NCI-H1092 (cell line): ENCODE results near the gene CWC27.
"Not testable (repeated sequence)": the region's sequence is repeated elsewhere in the genome, so short reads cannot be mapped to it uniquely, and the experiment has no call there.

Source experiments
- DNase-seq: peaks from one replicate; lab custom pipeline; 2025; lab: John Stamatoyannopoulos, UW

The CWC27 gene

GRCh38 chr5:64789457-64789856 lies 20.7 kb downstream of the CWC27 start:
- no peak for DNase-seq

DNA sequence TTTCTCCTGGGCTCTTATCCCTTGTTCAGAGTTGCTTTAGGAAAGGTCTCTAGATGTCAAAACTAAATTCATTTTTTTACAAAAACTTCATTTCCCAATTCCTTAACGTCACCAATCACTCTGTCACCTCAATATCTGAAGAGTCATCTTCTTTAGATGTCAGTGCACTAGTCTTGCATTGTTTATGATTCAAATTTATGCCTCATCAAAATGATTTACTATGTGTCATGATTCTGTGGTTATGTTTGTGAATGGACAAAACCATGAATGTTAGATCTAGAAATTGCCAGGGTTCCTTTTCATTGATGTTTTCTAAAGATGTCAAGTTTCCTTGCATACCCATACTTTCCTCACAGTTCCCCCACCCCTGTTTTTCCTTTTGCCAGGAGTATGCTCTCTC lies 21.5 kb downstream of the CWC27 start:
- no peak for DNase-seq

DNA sequence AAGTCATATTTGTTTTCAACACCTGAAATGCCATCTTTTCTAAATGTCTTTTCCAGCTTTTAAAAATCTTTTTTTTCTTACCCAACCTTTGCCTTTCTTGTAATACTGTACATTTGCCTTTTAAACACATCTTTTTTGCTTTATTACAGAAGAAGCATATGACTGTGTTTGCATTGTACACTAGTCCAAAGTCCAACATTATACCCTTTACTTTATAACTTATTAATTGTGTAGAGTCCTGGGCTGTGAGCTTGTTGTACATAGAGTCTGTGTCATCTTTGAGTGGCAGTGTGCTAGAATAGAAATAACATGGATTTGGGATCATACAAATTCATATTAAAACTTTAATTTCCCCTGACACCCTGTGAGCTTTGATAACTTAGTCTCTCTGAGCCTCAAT lies 23.7 kb downstream of the CWC27 start:
- DNase-seq: no peak

GRCh38 chr5:64794053-64794770 lies 25.5 kb downstream of the CWC27 start:
- no peak for DNase-seq

- DNase-seq: no peak
Observed at GRCh38 chr5:64796301-64796700, 27.6 kb downstream of the CWC27 start.

GRCh38 chr5:64800926-64801325 lies 32.2 kb downstream of the CWC27 start:
- DNase-seq: no peak

- no peak for DNase-seq
Observed at GRCh38 chr5:64806537-64806936, 37.8 kb downstream of the CWC27 start.

- no peak for DNase-seq
Observed at GRCh38 chr5:64807520-64807919, 38.8 kb downstream of the CWC27 start.

- no peak for DNase-seq
Observed at GRCh38 chr5:64811050-64811640, 42.4 kb downstream of the CWC27 start.

DNA sequence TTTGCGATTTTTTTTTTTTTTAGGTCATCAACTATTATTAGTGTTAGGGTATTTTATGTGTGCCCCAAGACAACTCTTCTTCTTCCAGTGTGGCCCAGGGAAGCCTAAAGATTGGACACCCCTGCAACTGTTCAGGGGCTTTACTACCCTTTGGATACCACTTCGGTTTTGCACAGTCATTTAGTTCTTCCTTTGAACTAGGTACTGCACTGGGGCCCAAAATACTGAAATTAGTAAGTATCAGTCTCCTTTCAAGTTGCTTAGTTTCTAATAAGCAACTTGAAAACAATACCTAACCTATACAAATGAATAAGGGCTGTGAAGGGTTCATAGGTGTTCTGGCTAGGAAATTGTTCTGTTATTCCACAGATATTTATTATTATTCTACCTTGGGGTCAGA lies 45.3 kb downstream of the CWC27 start:
- DNase-seq: no peak

DNA sequence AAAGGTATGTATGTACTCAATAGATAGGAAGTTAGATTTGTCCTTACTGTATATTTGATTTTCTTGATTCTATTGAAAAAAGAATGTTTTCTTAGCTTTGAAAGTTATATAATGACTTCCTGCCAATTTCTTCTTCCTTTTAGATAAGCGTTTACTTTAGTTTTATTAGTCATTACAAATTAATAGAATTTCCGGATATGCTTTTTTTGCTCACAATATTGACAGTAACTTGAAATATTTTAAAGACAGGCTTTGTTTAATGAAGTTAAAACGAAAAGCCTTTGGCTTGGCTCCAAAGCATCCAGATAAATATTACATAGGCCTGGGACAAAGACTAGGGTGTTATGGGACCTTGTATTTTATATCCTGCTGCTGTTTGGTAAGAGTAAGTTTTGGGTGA lies 49.5 kb downstream of the CWC27 start:
- DNase-seq: no peak

GRCh38 chr5:64819345-64819744 lies 50.6 kb downstream of the CWC27 start:
- DNase-seq: not testable (repeated sequence)

DNA sequence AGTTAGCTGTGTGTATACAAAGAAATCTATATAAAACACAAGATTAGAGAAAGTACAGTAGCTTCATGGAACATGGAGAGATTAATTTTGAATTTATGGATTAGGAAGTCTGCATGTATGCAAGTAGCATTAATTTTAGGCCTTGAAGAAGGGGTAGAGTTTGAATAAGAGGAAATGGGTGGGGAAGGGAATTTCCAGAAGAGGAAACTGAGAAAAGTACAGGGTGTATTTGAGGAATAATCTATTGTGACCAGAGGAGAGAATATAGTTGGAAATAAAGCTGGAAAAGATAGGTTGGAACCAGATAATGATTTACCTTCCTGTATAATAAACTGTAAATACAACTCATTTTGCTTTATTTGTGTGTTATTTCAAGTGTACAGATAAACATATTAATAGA lies 53.6 kb downstream of the CWC27 start:
- no peak for DNase-seq

- no peak for DNase-seq
Observed at GRCh38 chr5:64826541-64826940, 57.8 kb downstream of the CWC27 start.

- DNase-seq: no peak
Observed at GRCh38 chr5:64827703-64828102, 59.0 kb downstream of the CWC27 start.

DNA sequence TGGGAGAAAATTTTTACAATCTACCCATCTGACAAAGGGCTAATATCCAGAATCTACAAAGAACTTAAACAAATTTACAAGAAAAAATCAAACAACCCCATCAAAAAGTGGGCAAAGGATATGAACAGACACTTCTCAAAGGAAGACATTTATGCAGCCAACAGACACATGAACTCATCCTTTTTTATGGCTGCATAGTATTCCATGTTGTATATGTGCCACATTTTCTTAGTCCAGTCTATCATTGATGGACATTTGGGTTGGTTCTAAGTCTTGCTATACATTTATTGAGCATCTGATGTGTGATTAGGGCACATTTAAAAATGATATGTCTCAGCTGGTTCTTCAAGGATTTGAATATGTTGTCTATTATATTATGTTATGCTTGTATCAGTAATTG lies 61.9 kb downstream of the CWC27 start:
- DNase-seq: not testable (repeated sequence)

- DNase-seq: no peak
Observed at GRCh38 chr5:64831996-64832395, 63.3 kb downstream of the CWC27 start.

DNA sequence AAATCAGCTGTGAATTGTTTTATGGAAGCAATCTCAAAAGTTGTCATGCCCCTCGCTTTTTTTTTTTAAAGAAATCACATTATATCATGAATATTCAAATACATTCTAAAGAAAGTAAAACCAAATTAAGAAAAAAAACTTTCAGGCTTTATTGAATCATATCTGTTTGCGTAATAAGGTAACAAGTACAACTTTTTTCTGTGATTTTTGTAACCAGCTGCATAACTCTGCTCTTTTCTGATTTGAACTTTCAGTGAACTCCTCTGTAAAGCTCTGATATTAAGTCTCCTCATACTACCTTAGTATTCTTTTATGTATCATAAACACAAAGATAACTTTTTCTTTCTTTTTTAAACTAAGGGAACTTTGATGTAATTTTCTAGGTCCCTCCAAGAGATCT lies 65.3 kb downstream of the CWC27 start:
- DNase-seq: no peak

- DNase-seq: no peak
Observed at GRCh38 chr5:64834611-64835010, 65.9 kb downstream of the CWC27 start.

- DNase-seq: no peak
Observed at GRCh38 chr5:64835266-64835665, 66.5 kb downstream of the CWC27 start.

GRCh38 chr5:64836190-64836755 lies 67.5 kb downstream of the CWC27 start:
- DNase-seq: no peak

GRCh38 chr5:64836786-64837185 lies 68.1 kb downstream of the CWC27 start:
- no peak for DNase-seq

DNA sequence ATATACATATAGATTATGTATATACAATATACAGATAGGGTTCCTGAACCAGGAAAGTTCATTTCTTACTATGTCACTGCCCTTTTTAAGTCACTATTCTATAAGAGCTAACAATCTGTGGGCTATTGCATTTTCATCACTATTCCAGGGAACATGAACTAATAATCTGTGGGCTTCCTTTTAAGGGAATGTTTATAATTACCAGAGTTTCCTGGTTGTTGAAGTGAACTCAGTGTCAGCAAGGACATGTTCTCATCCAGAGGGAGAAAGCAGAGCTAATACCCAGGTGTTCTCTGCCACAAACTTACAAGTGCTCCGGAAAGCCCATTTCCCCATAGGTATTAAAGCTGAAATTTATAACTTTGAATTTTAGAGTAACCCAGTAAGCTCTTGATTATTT lies 69.6 kb downstream of the CWC27 start:
- DNase-seq: no peak

GRCh38 chr5:64838803-64839202 lies 70.1 kb downstream of the CWC27 start:
- no peak for DNase-seq
